ENCODE measurements around the gene ADAMTS16.

Gene ADAMTS16

GRCh38 chr5:5289537-5289936 is 149.4 kb downstream of the ADAMTS16 start:
- DNase-seq: no peak

GRCh38 chr5:5290674-5291334 is 150.7 kb downstream of the ADAMTS16 start:
- no peak for DNase-seq

- DNase-seq: no peak
Measured at GRCh38 chr5:5291357-5291756, 151.2 kb downstream of the ADAMTS16 start.

- DNase-seq: no peak
Measured at GRCh38 chr5:5293029-5293428, 152.9 kb downstream of the ADAMTS16 start.

- DNase-seq: no peak
Measured at GRCh38 chr5:5294429-5294828, 154.3 kb downstream of the ADAMTS16 start.

- no peak for DNase-seq
Measured at GRCh38 chr5:5295351-5295750, 155.2 kb downstream of the ADAMTS16 start.

- DNase-seq: no peak
Measured at GRCh38 chr5:5296051-5296450, 155.9 kb downstream of the ADAMTS16 start.

GRCh38 chr5:5297432-5298067 is 157.4 kb downstream of the ADAMTS16 start:
- no peak for DNase-seq

GRCh38 chr5:5298068-5298633 is 158.0 kb downstream of the ADAMTS16 start:
- no peak for DNase-seq

- no peak for DNase-seq
Measured at GRCh38 chr5:5298841-5299541, 158.9 kb downstream of the ADAMTS16 start.

- DNase-seq: no peak
Measured at GRCh38 chr5:5301176-5301575, 161.0 kb downstream of the ADAMTS16 start.

GRCh38 chr5:5302201-5302600 is 162.1 kb downstream of the ADAMTS16 start:
- no peak for DNase-seq

GRCh38 chr5:5303242-5303641 is 163.1 kb downstream of the ADAMTS16 start:
- DNase-seq: no peak

- DNase-seq: no peak
Measured at GRCh38 chr5:5304361-5305020, 164.4 kb downstream of the ADAMTS16 start.

GRCh38 chr5:5306696-5307095 is 166.6 kb downstream of the ADAMTS16 start:
- no peak for DNase-seq

GRCh38 chr5:5308319-5308718 is 168.2 kb downstream of the ADAMTS16 start:
- no peak for DNase-seq

GRCh38 chr5:5309645-5310044 is 169.5 kb downstream of the ADAMTS16 start:
- no peak for DNase-seq

GRCh38 chr5:5313101-5313635 is 173.0 kb downstream of the ADAMTS16 start:
- no peak for DNase-seq

GRCh38 chr5:5314166-5314565 is 174.0 kb downstream of the ADAMTS16 start:
- DNase-seq: no peak

GRCh38 chr5:5314626-5315025 is 174.5 kb downstream of the ADAMTS16 start:
- no peak for DNase-seq

GRCh38 chr5:5315068-5315980 is 175.2 kb downstream of the ADAMTS16 start:
- no peak for DNase-seq

GRCh38 chr5:5316334-5316733 is 176.2 kb downstream of the ADAMTS16 start:
- no peak for DNase-seq
